Right lobe of liver (tissue), 4 donors: ENCODE results near the gene KREMEN2.

Experiments used
- POLR2A ChIP-seq: fragments of 450-650 bp; IDR thresholded peaks from one replicate; pipeline ENCODE4 v1.6.1; 2017; ENCODE audit warnings: antibody characterized with exemption, mild to moderate bottlenecking
- TF ChIP-seq, protein P1 (sequence below), 4 donors: fragments of 200-600 bp in 3 of 4; fragments of 450-650 bp in 1 of 4; IDR thresholded peaks; one replicate each; pipeline versions ENCODE4 v1.5.1 to v1.8.0; 2016 to 2022; ENCODE audit warnings: antibody characterized with exemption in 4 of 4, mild to moderate bottlenecking in 2 of 4
- donor health status: DM: no; HTN: no; CAD: no.
- donor health status: DM: no; HTN: no; CAD: no.
- donor health status: DM: no; HTN: yes; CAD: no.

DNA sequence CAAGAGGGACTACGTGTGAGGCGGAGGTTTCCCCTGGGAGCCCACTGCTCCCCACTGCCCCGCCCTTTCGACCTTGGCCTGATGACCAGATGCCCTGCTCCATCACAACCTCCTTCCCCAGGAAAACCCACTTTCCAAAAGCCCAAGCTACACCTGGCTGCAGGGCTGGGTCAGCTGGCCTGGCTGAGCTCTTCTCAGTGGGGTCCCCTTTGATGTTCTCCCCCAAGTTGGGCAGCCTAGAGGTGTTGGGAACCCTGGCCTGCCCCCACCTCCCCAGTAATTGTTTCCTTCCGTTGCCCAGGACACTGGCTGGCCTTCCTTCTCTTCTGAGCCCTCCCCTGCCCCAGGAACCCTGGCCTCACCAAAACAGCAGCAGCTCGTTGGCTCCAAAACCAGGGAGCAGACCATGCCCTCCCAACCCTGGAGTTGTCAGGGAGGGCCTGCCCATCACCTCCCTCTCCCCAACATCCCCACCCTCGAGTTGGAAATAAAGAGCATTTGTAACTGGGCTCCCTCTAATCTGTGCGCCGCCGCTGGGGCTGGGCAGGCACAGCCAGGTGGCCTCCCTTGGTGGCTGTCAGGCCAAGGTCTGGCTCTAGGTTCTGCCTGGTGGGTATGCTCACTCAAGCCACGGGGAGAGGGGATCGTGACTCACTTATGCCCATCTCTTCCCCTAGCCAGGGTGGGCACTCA lies 50.1 kb downstream of the KREMEN2 start:
- no peak for TF ChIP-seq POLR2A
- TF ChIP-seq, protein P1, sequence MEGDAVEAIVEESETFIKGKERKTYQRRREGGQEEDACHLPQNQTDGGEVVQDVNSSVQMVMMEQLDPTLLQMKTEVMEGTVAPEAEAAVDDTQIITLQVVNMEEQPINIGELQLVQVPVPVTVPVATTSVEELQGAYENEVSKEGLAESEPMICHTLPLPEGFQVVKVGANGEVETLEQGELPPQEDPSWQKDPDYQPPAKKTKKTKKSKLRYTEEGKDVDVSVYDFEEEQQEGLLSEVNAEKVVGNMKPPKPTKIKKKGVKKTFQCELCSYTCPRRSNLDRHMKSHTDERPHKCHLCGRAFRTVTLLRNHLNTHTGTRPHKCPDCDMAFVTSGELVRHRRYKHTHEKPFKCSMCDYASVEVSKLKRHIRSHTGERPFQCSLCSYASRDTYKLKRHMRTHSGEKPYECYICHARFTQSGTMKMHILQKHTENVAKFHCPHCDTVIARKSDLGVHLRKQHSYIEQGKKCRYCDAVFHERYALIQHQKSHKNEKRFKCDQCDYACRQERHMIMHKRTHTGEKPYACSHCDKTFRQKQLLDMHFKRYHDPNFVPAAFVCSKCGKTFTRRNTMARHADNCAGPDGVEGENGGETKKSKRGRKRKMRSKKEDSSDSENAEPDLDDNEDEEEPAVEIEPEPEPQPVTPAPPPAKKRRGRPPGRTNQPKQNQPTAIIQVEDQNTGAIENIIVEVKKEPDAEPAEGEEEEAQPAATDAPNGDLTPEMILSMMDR (IDR thresholded peaks at IDR 0.05): no peak
